GM10266 (cell line): ENCODE results near the gene PLCB4.

ENCODE experiments used
- DNase-seq: peaks from one replicate; pipeline ENCODE4 v3.0.0; 2012; ENCODE audit errors: extremely low spot score
- CTCF ChIP-seq: IDR thresholded peaks from 2 replicates; pipeline ENCODE4 v1.5.1; 2012; ENCODE audit warnings: mild to moderate bottlenecking, low read depth; ENCODE audit not compliant: control insufficient read depth, insufficient read depth; ENCODE audit errors: missing control alignments

The PLCB4 gene

DNA sequence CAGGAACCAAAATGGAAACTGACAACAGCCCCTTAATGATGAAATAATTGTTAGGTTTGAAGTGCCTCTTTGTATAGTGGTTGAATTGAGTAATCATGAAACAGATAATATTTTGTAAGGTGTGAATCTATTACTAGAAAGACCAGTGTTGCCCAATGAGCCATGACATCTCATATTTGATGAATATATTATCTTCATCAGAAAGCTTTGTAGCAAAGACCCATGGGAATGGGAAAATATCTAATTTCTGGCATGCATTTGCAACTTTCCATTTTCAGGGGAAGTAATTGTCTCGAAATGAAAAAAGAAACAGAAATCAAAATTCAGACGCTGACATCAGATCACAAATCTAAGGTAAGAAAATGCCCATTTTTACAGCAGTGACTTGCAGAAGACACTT lies 388.2 kb downstream of the PLCB4 start:
- TF ChIP-seq CTCF = no peak
- no peak for DNase-seq

DNA sequence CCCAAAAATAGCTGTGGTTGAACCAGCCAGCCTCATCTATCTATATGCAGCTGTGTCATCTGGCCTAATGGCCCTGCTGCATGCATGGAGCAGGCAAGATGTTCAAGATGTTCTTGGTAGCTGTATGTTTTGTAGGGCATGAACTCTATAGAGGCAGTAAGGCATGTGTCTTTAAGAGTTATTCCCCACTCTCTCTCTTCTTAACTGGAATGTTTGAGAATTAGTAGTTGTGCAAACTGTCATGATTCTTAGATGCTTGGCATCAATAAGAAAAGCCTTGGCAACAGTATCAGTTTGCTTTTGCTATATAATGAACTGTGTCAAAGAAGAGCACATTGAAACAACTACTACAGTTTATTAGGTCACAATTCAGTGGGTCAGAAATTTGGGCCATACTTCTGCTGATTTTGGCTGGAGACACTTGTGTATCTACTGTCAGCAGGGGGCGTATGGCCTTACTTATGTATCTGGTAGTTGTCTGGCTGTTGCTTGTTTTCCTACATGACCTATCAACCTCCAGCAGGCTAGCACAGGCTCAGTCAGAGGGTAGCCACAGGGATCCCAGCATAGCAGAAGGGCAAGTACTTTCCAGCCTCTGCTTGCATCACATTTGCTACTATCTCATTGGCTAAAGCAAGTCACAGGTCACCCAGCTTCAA lies 389.4 kb downstream of the PLCB4 start:
- TF ChIP-seq CTCF = peak; percentile 12
- no peak for DNase-seq

- no peak for DNase-seq
Observed at GRCh38 chr20:9460518-9460917, 391.6 kb downstream of the PLCB4 start.

DNA sequence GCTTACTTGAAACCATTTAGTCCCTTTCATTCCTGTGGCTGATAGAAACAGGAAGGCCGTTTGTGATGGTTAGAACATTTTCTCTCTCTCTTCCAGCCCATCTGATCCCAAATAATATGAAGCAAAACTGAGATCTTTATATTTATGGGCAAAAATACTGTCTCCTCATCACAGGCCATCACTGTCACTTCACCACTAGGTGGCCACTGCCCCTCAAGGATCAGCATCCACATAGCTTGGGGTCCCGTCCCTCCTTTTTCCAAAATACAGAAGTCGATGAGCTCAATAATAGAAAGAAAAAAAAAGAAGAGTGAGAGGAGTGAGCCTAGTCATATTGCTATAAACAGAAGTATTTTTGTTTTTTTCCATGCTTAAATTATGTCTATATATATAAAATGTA lies 399.1 kb downstream of the PLCB4 start:
- no peak for DNase-seq

More at GRCh38 chr20:9460518-9460917, 391.6 kb downstream of the PLCB4 start:
- no peak for TF ChIP-seq CTCF

DNA sequence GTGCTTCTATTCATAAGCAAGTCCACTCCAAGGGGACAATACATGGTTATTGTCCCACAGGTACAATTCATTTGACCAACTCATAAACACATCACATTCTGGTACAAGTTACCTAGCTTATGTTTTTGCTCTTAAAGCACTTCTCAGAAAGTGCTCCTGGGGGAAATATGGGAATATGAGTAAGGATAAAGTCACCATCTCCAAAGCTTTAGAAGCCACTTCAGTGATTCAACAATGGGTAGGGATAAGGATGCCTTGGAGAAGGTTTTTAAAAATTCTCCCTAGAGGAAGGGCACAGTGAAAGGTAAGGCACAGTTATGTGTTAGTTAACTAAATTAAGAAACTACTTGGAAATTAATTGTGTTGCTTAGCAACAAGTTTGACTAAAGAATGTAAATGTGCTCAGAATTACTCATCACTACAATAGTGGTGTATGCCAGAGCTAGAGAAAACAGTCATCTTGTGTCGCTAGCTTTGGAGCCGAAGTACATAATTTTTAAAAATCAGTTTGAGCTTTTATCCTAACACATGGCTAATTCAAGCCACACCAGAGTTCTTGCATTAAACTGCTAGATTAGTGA lies 406.0 kb downstream of the PLCB4 start:
- no peak for TF ChIP-seq CTCF
- no peak for DNase-seq

More for the DNA sequence above, 399.1 kb downstream of the PLCB4 start:
- TF ChIP-seq CTCF = peak; percentile 48

DNA sequence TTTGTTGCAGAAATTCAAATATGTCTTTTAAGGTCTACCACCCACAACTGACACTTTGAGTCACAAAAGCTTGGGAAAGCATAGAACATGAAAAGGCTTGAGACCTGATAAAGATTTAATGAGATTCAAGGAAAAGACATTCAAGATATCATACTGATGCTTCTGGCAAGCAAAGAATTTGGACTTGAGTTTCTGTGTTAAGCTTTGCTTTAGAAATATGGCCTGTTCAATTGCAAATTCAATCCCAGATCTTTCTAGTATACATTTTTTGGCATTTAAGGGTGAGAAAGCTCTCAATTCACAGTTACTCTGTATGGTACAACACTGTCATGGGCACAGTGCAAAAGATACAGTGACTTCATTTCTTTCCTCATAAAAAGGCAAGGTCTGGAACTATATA lies 406.6 kb downstream of the PLCB4 start:
- TF ChIP-seq CTCF = no peak
- DNase-seq = no peak

GRCh38 chr20:9476174-9476573 lies 407.3 kb downstream of the PLCB4 start:
- TF ChIP-seq CTCF = no peak
- DNase-seq = no peak
